NCI-H2227 treated with DMSO at 0.1 percent for 48 hours (cell line): Measurements from ENCODE around the gene MID1.

Experiments used
- DNase-seq: peaks from one replicate; lab custom pipeline; 2025; lab: John Stamatoyannopoulos, UW

Gene MID1, protein sequence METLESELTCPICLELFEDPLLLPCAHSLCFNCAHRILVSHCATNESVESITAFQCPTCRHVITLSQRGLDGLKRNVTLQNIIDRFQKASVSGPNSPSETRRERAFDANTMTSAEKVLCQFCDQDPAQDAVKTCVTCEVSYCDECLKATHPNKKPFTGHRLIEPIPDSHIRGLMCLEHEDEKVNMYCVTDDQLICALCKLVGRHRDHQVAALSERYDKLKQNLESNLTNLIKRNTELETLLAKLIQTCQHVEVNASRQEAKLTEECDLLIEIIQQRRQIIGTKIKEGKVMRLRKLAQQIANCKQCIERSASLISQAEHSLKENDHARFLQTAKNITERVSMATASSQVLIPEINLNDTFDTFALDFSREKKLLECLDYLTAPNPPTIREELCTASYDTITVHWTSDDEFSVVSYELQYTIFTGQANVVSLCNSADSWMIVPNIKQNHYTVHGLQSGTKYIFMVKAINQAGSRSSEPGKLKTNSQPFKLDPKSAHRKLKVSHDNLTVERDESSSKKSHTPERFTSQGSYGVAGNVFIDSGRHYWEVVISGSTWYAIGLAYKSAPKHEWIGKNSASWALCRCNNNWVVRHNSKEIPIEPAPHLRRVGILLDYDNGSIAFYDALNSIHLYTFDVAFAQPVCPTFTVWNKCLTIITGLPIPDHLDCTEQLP

GRCh38 chrX:10620121-10620699, at the start of gene MID1:
TSS of gene MID1 (minus strand) at chrX:10620585. CDS start at chrX:10567547, 53,038 bp downstream.
- DNase-seq, result peak; percentile 68

DNA sequence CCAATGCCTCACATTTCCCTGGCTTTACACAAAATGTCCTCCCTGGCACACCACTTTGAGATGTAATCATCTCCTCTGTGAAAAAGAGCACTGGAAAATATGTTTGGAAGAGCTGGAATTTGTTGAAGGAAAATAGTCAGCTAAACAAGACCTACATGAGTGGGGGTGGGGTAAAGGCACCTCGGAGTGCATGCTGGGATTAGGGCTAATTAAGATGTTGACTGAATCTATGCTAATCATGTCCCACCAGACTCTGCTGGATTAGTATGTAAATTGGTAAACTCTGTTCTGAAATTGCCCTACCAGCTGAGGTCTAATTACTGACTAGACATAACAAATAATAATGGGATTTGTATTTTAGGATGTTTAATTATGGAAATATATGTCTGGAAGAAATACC, 46.8 kb upstream of the MID1 start:
- no peak for DNase-seq

- DNase-seq, result no peak
Measured at GRCh38 chrX:10666102-10666501, 45.7 kb upstream of the MID1 start.

- DNase-seq, result no peak
Measured at GRCh38 chrX:10665681-10666080, 45.3 kb upstream of the MID1 start.

- no peak for DNase-seq
Measured at GRCh38 chrX:10660171-10660570, 39.8 kb upstream of the MID1 start.

GRCh38 chrX:10656214-10656613, 35.8 kb upstream of the MID1 start:
- no peak for DNase-seq

DNA sequence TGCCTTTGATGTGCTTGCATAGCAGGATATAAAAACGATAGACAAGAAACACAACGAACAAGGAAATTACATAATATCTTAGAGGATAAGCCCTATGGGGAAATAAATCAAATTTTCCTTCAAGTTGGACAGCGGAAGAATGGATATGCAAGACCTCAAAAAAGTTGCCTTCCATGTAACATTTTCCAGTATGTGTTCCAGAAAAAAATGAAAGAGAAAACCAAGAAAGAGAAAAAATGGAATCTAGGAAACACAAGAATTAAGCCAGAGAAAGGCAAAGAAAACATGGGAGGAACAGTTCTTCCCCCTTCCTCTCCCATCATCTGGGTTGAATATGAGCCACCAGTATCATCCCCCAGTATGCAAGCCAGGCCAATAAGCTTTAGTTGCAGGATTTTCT, 34.6 kb upstream of the MID1 start:
- no peak for DNase-seq

DNA sequence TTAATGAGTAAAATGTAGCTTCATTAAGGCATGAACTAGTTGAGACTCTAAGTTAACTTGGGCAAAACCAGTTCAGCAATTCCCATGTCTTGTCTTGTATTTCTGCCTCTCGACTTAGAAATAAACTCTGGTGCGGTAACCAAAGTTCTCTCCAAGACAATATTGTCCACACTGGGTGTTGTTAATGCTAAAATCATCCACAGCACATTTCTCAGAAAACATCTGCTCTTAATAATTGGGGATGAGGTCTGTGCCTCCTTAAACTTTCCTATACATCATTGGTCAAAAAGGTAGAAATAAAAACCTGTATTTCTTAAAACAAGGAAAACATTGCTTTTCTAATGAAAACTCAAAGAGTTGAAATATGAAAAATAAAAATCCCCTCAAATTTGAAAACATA, 32.9 kb upstream of the MID1 start:
- DNase-seq, result no peak

- no peak for DNase-seq
Measured at GRCh38 chrX:10649265-10649664, 28.9 kb upstream of the MID1 start.

DNA sequence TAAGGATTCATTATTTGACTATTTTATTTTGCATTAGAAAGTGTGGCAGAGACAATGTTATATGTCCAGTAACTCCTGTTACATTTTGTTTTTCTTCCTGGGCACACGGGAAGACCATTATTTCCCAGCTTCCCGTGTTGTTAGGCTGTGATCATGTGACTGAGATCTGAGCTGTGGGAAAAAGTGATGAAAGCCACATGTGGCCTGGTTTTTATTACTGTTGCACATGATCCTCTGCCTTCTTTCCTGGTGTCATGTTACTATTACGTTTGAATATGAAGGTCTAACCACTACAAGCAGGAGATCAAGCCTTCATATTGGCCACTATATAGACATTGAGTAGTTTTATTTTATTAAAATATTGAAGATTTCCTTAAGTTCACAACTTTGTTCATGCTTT, 28.2 kb upstream of the MID1 start:
- DNase-seq, result no peak

- DNase-seq, result no peak
Measured at GRCh38 chrX:10636851-10637250, 16.5 kb upstream of the MID1 start.

DNA sequence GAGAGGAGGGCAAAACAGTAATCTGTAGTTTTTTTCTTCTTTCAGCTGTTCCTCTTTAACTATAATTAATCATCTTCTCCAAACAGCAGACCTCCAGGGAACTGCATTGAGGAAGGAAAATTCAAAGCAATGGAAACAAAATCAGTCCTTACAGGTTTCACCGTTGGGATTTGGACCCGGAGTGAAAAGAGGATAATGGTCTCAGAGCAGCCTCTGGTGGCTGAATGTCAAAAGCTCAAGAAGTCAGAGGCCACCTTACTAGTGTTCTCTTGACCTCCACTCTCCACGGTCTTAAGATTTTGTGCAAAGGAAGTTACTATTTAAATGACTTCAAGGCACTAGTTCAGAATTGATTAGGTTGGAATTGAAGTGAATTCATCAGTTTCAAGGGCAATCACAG, 16.0 kb upstream of the MID1 start:
- DNase-seq, result no peak

GRCh38 chrX:10634392-10635161, 14.2 kb upstream of the MID1 start:
- no peak for DNase-seq

DNA sequence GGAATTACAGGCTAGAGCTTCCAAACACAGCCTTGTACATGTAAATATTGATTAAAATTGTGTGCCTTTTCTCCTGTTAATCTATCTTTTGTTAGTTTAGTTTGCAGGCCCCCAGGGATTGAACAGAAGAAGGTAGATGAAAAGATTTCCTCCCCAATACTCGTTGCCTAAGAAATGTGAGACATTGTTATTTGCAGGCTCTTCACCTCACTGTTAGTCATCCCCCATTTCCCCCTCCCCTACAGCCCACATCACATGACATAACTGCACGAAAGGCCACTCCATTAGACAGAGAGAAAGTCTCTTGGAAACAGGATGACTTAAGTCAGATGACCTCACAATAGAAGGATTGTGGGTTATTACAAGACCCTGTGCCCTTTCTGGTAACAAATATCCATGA, 13.3 kb upstream of the MID1 start:
- DNase-seq, result peak; percentile 16

- no peak for DNase-seq
Measured at GRCh38 chrX:10631416-10632145, 11.2 kb upstream of the MID1 start.

DNA sequence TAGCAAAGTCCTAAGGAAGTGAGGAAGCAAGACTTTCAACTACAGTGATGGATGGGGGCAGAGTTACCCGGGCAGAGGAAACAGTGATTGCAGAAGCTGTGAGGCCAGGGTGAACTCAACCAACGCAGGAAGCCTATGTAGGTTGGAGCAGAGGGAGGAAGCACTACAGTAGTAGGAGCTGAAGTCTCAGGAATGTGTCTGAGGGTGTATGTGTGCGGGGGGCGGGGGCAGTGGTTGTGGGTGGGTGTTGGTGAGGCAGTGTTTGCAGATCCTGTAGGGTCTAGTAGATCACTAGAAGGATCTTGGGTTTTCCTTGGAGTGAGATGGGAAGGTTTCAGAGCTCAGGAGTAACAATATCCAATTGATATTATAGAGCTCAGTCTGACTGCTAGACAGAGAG, 9.9 kb upstream of the MID1 start:
- no peak for DNase-seq

- DNase-seq, result no peak
Measured at GRCh38 chrX:10629905-10630304, 9.5 kb upstream of the MID1 start.

DNA sequence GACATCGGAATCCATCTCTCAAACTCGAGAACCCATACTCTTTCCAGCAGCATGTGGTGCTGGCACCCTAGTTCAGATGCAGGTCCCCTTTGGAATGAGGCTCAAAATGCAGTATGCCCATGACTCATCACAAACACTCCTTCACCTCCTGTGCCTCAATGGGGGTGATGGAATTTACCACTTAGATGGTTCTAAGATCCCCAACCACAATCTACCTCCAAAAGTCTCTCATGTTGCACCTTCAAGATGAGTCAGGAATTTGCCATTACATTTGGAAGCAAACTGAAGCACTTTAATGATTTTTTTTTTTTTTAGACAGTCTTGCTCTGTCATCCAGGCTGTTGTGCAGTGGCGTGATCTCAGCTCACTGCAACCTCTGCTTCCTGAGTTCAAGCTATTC, 8.5 kb upstream of the MID1 start:
- no peak for DNase-seq

DNA sequence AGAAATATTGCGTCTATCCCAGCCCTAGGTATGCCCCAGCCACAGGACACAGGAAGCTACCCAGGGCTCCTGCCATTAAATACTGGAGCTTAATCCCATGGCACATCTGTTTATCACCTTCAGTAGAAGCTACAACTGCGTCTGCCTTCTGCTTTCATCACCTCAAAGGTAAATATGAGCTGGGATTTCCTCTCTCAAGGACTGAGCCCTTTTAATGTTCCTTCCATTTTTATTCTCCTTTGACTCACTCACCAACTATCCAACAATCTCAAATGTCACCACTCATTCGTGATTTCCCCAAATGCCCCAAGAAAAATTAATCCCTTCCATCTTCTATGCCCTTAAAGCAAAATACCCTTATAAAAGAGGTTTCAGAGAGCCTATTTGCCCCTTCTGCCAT, 1.8 kb upstream of the MID1 start:
- DNase-seq, result no peak

- no peak for DNase-seq
Measured at GRCh38 chrX:10619425-10620046, 849 bp downstream of the MID1 start.

GRCh38 chrX:10618961-10619360, 1.4 kb downstream of the MID1 start:
- DNase-seq, result no peak

GRCh38 chrX:10617999-10618351, 2.4 kb downstream of the MID1 start:
- DNase-seq, result no peak
